HT-29 (cell line): ENCODE measurements around the gene ARHGAP33. TPM values are rescaled to one million over a fixed set of nuclear protein-coding genes. Genes with fewer than 3 reads are reported as not detected.
A peak's percentile ranks its signal among the peaks of the same experiment; 100 is the strongest.
"Not testable (repeated sequence)": the region's sequence is repeated elsewhere in the genome, so short reads cannot be mapped to it uniquely, and the experiment has no call there.

Source experiments
- DNase-seq: peaks from one replicate; pipeline ENCODE4 v3.0.0-alpha.2; 2015; ENCODE audit warnings: low spot score
- total RNA-seq: library from RNA; depleted of rRNA; stranded (reverse); fragments of >200 nt; shearing (Covaris generic); gene quantifications from 2 replicates; pipeline ENCODE4 v1.2.3, GENCODE V29; 2014

Gene ARHGAP33
- total RNA-seq, 1 experiment from 2014 or later = 4.0 TPM

GRCh38 chr19:35790981-35791813 is 15.8 kb downstream of the ARHGAP33 start:
- no peak for DNase-seq

GRCh38 chr19:35791814-35792279 is 16.5 kb downstream of the ARHGAP33 start:
- DNase-seq = no peak

- DNase-seq = no peak
Observed at GRCh38 chr19:35792312-35792711, 16.9 kb downstream of the ARHGAP33 start.

GRCh38 chr19:35792888-35793287 is 17.5 kb downstream of the ARHGAP33 start:
- no peak for DNase-seq

GRCh38 chr19:35793381-35794165 is 18.2 kb downstream of the ARHGAP33 start:
- peak; percentile 38 for DNase-seq

- DNase-seq = not testable (repeated sequence)
Observed at GRCh38 chr19:35795564-35795963, 20.2 kb downstream of the ARHGAP33 start.

GRCh38 chr19:35796645-35797542 is 21.5 kb downstream of the ARHGAP33 start:
- DNase-seq = no peak

GRCh38 chr19:35797663-35798062 is 22.3 kb downstream of the ARHGAP33 start:
- DNase-seq = no peak

- no peak for DNase-seq
Observed at GRCh38 chr19:35801828-35802227, 26.5 kb downstream of the ARHGAP33 start.

- no peak for DNase-seq
Observed at GRCh38 chr19:35805526-35806102, 30.2 kb downstream of the ARHGAP33 start.

- DNase-seq = no peak
Observed at GRCh38 chr19:35806597-35806996, 31.2 kb downstream of the ARHGAP33 start.

- no peak for DNase-seq
Observed at GRCh38 chr19:35807633-35808032, 32.3 kb downstream of the ARHGAP33 start.

- no peak for DNase-seq
Observed at GRCh38 chr19:35811317-35812219, 36.2 kb downstream of the ARHGAP33 start.

GRCh38 chr19:35812220-35813042 is 37.1 kb downstream of the ARHGAP33 start, which contains the start of gene PRODH2:
Gene PRODH2, minus strand, starts transcription at chr19:35812845. Its CDS starts 40 bp downstream, at chr19:35812805.
- no peak for DNase-seq

GRCh38 chr19:35813043-35813890 is 37.9 kb downstream of the ARHGAP33 start:
- DNase-seq = no peak

- no peak for DNase-seq
Observed at GRCh38 chr19:35816262-35816661, 40.9 kb downstream of the ARHGAP33 start.

- no peak for DNase-seq
Observed at GRCh38 chr19:35816846-35817245, 41.5 kb downstream of the ARHGAP33 start.

- no peak for DNase-seq
Observed at GRCh38 chr19:35818445-35818844, 43.1 kb downstream of the ARHGAP33 start.
